K562 (cell line): Measurements from ENCODE around the gene SPATS2L. TPM values are rescaled to one million over a fixed set of nuclear protein-coding genes. Genes with fewer than 3 reads are reported as not detected.
A peak's percentile ranks its signal among the peaks of the same experiment; 100 is the strongest.

ENCODE experiments used
- ATAC-seq: fragments of 200-7000 bp; cut with Tn5 transposase; 3 replicates; pipeline ENCODE4 v1.9.1; 2020; ENCODE audit warnings: moderate library complexity
- BruUV-seq: library from RNA; stranded (reverse); fragments of 400-500 nt; replicated peaks from 2 replicates; lab custom pipeline; 2021; lab: Mats Ljungman, UMichigan
- CTCF ChIA-PET: fragments of 300-600 bp; formaldehyde crosslinking; extraction: SDS; loops from one replicate; lab custom pipeline; 2021; ENCODE audit warnings: low intra/inter-chr PET ratio; lab: Yijun Ruan, JAX
- POLR2A ChIA-PET: fragments of 300-600, 350-650 bp; sonication (Branson Sonifier 250); formaldehyde crosslinking; extraction: SDS; loops from one replicate; lab custom pipeline; 2021; ENCODE audit warnings: antibody characterized with exemption, inconsistent platforms; lab: Yijun Ruan, JAX
- DNase-seq, 4 experiments: peaks; one replicate each; pipeline versions ENCODE4 v3.0.0 to v3.0.0-alpha.2; 2011 to 2018; ENCODE audit warnings: low spot score in 3 of 4, mixed read lengths in 3 of 4; ENCODE audit errors: extremely low read depth in 1 of 4
- FAIRE-seq: peaks from 2 replicates; lab custom pipeline; 2011; peaks lifted over from hg19 to GRCh38; lab: Jason Lieb, UNC
- H2AFZ ChIP-seq: 2 replicates; pipeline ENCODE4 v1.6.0; 2011; ENCODE audit warnings: low read depth, low read length, control low read depth, inconsistent platforms
- H3K27ac ChIP-seq: fragments of 200-600 bp; 3 replicates; pipeline ENCODE4 v1.8.0; 2011; ENCODE audit warnings: low read depth, mild to moderate bottlenecking, control low read depth, inconsistent platforms, low read length, moderate library complexity, mixed read lengths; ENCODE audit errors: extremely low read depth
- H3K27me3 ChIP-seq, 2 experiments: fragments of 300-600 bp in 1 of 2; 2 replicates in 1 of 2; 3 replicates in 1 of 2; pipeline versions ENCODE4 v1.6.0 to v1.8.0; 2011; ENCODE audit warnings: inconsistent platforms in 2 of 2, low read length in 2 of 2, mild to moderate bottlenecking in 1 of 2, mixed read lengths in 1 of 2, moderate library complexity in 1 of 2; ENCODE audit not compliant: control insufficient read depth in 2 of 2, insufficient read depth in 2 of 2
- H3K36me3 ChIP-seq: fragments of 300-600 bp; 3 replicates; pipeline ENCODE4 v1.8.0; 2011; ENCODE audit warnings: mild to moderate bottlenecking, low read length, inconsistent platforms; ENCODE audit not compliant: control insufficient read depth, insufficient read depth
- H3K4me1 ChIP-seq, 2 experiments: fragments of 200-600 bp in 1 of 2; replicated peaks in 1 of 2; 2 replicates in 1 of 2; 3 replicates in 1 of 2; pipeline versions ENCODE4 v1.5.1 to v1.8.0; 2011; ENCODE audit warnings: inconsistent platforms in 2 of 2, low read length in 2 of 2, mild to moderate bottlenecking in 1 of 2, mixed read lengths in 1 of 2, moderate library complexity in 1 of 2; ENCODE audit not compliant: control insufficient read depth in 2 of 2, insufficient read depth in 2 of 2
- H3K4me2 ChIP-seq: 2 replicates; pipeline ENCODE4 v1.6.1; 2011; ENCODE audit warnings: low read length, control low read depth, inconsistent platforms, mixed read lengths; ENCODE audit not compliant: insufficient read depth
- H3K4me3 ChIP-seq: fragments of 200-600 bp; sonication (generic), shearing (Covaris generic); 2 replicates; pipeline ENCODE4 v1.5.1; 2016; ENCODE audit warnings: control low read depth, inconsistent platforms
- H3K79me2 ChIP-seq: fragments of 200-600 bp; 3 replicates; pipeline ENCODE4 v1.8.0; 2011; ENCODE audit warnings: low read length, inconsistent platforms; ENCODE audit not compliant: control insufficient read depth, insufficient read depth
- H3K9ac ChIP-seq, 2 experiments: 2 replicates each; pipeline versions ENCODE4 v1.6.0 to v1.6.1; 2011; ENCODE audit warnings: low read depth in 2 of 2, low read length in 2 of 2, control low read depth in 1 of 2, inconsistent platforms in 1 of 2, mild to moderate bottlenecking in 1 of 2, mixed read lengths in 1 of 2; ENCODE audit not compliant: insufficient read depth in 1 of 2
- H3K9me1 ChIP-seq: one replicate; pipeline ENCODE4 v1.6.0; 2011; ENCODE audit warnings: inconsistent platforms, mild to moderate bottlenecking, low read length, moderate library complexity; ENCODE audit not compliant: control insufficient read depth, insufficient read depth
- H3K9me3 ChIP-seq: replicated peaks from 2 replicates; pipeline ENCODE4 v1.5.1; 2011; ENCODE audit warnings: low read depth, low read length, inconsistent platforms; ENCODE audit not compliant: control insufficient read depth, insufficient read depth
- H4K20me1 ChIP-seq: replicated peaks from 2 replicates; pipeline ENCODE4 v1.6.1; 2011; ENCODE audit warnings: low read length, inconsistent platforms, mixed read lengths; ENCODE audit not compliant: control insufficient read depth, insufficient read depth
- HLTF ChIP-seq: fragments of 450-650 bp; IDR thresholded peaks from 2 replicates; pipeline ENCODE4 v1.6.1; 2016
- MED1 ChIP-seq: sonication (generic); formaldehyde crosslinking; IDR thresholded peaks from 2 replicates; pipeline ENCODE4 v1.8.1; 2023; ENCODE audit warnings: missing genetic modification reagents, borderline replicate concordance
- NFIC ChIP-seq: fragments of 450-650 bp; IDR thresholded peaks from 2 replicates; pipeline ENCODE4 v1.6.1; 2017; ENCODE audit warnings: mild to moderate bottlenecking, inconsistent platforms
- ZC3H11A ChIP-seq: IDR thresholded peaks from 2 replicates; pipeline ENCODE4 v1.6.1; 2012; ENCODE audit warnings: low read depth, low read length, improper control_type of control experiment
- WGBS: fragments of 100-300 bp; shearing (Covaris generic); methylation state at CpG from one replicate; pipeline ENCODE4 v1.1.6; 2016; ENCODE audit warnings: low coverage, mixed read lengths; ENCODE audit not compliant: insufficient coverage; ENCODE audit errors: missing lambda C conversion rate; 5-methylcytosine and 5-hydroxymethylcytosine counted together
- in situ Hi-C: fragments of 300-500 bp; cut with MboI; formaldehyde crosslinking; loops from 4 replicates; pipeline ENCODE4 v1.15.0; 2018; ENCODE audit warnings: inconsistent platforms, mixed read lengths
- intact Hi-C: fragments of 100-400 bp; cut with micrococcal nuclease; formaldehyde crosslinking; loops from 2 replicates; pipeline ENCODE4 v1.14.2; 2022
- polyA plus RNA-seq, 8 experiments: library from polyadenylated mRNA; depleted of rRNA in 4 of 8; stranded (reverse) in 5 of 8; unstranded in 3 of 8; fragments of >200 nt; fragmentation: Nextera tagmentation in 2 of 8; fragmentation: Illumina TruSeq in 1 of 8; extraction: Ambion mirVana in 2 of 8; extraction: Trizol in 1 of 8; gene quantifications; 2 replicates each; pipeline versions ENCODE4 v1.2.1 to v1.2.3, GENCODE V29; 2011 to 2014; ENCODE audit warnings: inconsistent platforms in 1 of 8, missing spikeins in 1 of 8
- total RNA-seq, 7 experiments: library from RNA; depleted of rRNA in 6 of 7; stranded (reverse); fragments of >200 nt in 6 of 7; fragmentation: Illumina TruSeq in 2 of 7; extraction: Trizol in 2 of 7; gene quantifications; 2 replicates each; pipeline versions ENCODE4 v1.2.1 to v1.2.3, GENCODE V29; 2011 to 2021; ENCODE audit warnings: low replicate concordance in 1 of 7
- TF ChIP-seq, protein P1 (sequence below): fragments of 250-450 bp; sonication (Bioruptor Pico); IDR thresholded peaks from 2 replicates; pipeline ENCODE4 v1.6.1; 2021; ENCODE audit warnings: mild to moderate bottlenecking

SPATS2L gene
- total and polyA plus RNA-seq, 9 of the 15 experiments (the other 6 are each of a cell fraction or from before 2014, with no cell fraction given), result 11.3 to 41.5 (median 24.9) TPM

DNA sequence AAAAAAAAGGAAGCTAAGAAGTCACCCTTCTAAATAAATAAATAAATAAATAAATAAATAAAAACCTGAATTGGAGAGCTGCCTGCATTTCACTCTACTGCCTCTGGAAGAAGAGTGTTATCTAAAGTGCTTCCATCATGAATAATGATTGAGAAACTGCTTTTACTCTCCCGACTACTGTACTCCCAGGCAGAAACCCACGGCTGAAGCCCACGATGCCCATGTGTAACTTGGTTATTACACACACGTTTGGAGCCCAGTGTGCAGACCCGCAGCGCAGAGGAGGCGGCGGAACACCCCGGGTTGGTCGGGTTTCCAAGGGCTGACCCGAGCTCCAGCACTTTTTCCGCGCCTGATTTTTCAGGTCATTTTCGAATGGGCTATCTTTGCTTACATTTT is 697 bp upstream of the SPATS2L start:
- 2% methylated on average over 13 of the region's 14 CpGs for WGBS
- Histone ChIP-seq H3K9me3 (no peaks in the 10 kb centered on the region), H3K27ac (peak overlapping the region; percentile 66; the same call in 2 of the 3 replicates), H3K4me3 (peak overlapping the region; percentile 65), H3K36me3 (no peaks in the 10 kb centered on the region), H4K20me1 (no peaks in the 10 kb centered on the region), H3K27me3 (no peaks in the 10 kb centered on the region), H3K9ac (peak overlapping the region; percentile 69 to 91), H3K4me1 (peaks cover 5 to 8% of the 10 kb centered on the region in 2 experiments; a peak in 4 of 5 replicates), H3K4me2 (peak overlapping the region; percentile 89), H3K9me1 (no peaks in the 10 kb centered on the region), H3K79me2 (peaks cover 8% of the 10 kb centered on the region; the same call in 1 of the 3 replicates), H2AFZ (peak overlapping the region; percentile 98)
- ChIA-PET CTCF (no interaction called here), POLR2A (interaction anchor here (0.6 to 1.0 kb wide), 3 partner anchors 9 to 131 kb away, joined by 3 read pairs; no protein-coding TSS in a partner anchor)
- no TSS peak for BruUV-seq
- FAIRE-seq, result no peak
- peak; percentile 25 for ATAC-seq
- peak in 3 of 4 experiments; percentile 6 to 32 (median 22) for DNase-seq
- in situ Hi-C loops, result no loop called here
- intact Hi-C loops, result loop anchor here (5.0 to 10.0 kb wide), 3 partner anchors 131 to 318 kb away; no protein-coding TSS in a partner anchor
- TF ChIP-seq MED1 (CRISPR knock-in tag) (no peak), NFIC (no peak), ZC3H11A (peak; percentile 74; the same call in 1 of the 2 replicates), HLTF (no peak)
- TF ChIP-seq, protein P1, sequence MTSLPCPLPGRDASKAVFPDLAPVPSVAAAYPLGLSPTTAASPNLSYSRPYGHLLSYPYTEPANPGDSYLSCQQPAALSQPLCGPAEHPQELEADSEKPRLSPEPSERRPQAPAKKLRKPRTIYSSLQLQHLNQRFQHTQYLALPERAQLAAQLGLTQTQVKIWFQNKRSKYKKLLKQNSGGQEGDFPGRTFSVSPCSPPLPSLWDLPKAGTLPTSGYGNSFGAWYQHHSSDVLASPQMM, result no peak
